ENCODE data around the gene KSR1. TPM values are rescaled to one million over a fixed set of nuclear protein-coding genes. Genes with fewer than 3 reads are reported as not detected.

KSR1 gene
- total and polyA plus RNA-seq, 9 of the 15 experiments (the other 6 are each of a cell fraction or from before 2014, with no cell fraction given): 1.4 to 51.7 (median 18.4) TPM

GRCh38 chr17:27573971-27574525 lies 117.8 kb downstream of the KSR1 start (continued):
- no peak for TF ChIP-seq SFPQ (IDR thresholded peaks at IDR 0.05; ENCODE audit: low read depth, low read length)
- no peak for TF ChIP-seq ILK (tag; IDR thresholded peaks at IDR 0.05; ENCODE audit: borderline replicate concordance, low read depth)
- no peak for TF ChIP-seq FOXJ3 (CRISPR knock-in tag; IDR thresholded peaks at IDR 0.05)
- TF ChIP-seq ARID2 (IDR thresholded peaks at IDR 0.05): 0 out of 2 replicates have a peak, but pooled peaks have one; percentile 30
- no peak for TF ChIP-seq SRSF1 (IDR thresholded peaks at IDR 0.05; ENCODE audit: low read depth, low read length)
- TF ChIP-seq ELK1 (CRISPR knock-in tag; IDR thresholded peaks at IDR 0.05): no peak
- no peak for TF ChIP-seq CTCFL (IDR thresholded peaks at IDR 0.05; ENCODE audit: borderline replicate concordance, insufficient read depth, low read depth, low read length, poor library complexity, severe bottlenecking)
- peak; percentile 93 for TF ChIP-seq TEAD4 (IDR thresholded peaks at IDR 0.05; ENCODE audit: low read length)
- no peak for TF ChIP-seq TEAD4 (CRISPR knock-in tag; IDR thresholded peaks at IDR 0.05; ENCODE audit: borderline replicate concordance)
- TF ChIP-seq MTA2 (IDR thresholded peaks at IDR 0.05; ENCODE audit: low read depth): peak; percentile 72
- peak; percentile 97 for TF ChIP-seq ZNF592 (IDR thresholded peaks at IDR 0.05)
- peak; percentile 93 for TF ChIP-seq ATF3 (IDR thresholded peaks at IDR 0.05)
- no peak for TF ChIP-seq ATF3 (CRISPR knock-in tag; conservative IDR thresholded peaks at IDR 0.05)
- no peak for TF ChIP-seq HDAC6 (IDR thresholded peaks at IDR 0.05; ENCODE audit: low read depth, low read length)
- no peak for TF ChIP-seq MLX (CRISPR knock-in tag; conservative IDR thresholded peaks at IDR 0.05)
- no peak for TF ChIP-seq ZNF143 (CRISPR knock-in tag; IDR thresholded peaks at IDR 0.05)
